Upper lobe of left lung (tissue), 6 donors: ENCODE measurements around the gene ACTRT2. TPM values are rescaled to one million over a fixed set of nuclear protein-coding genes. Genes with fewer than 3 reads are reported as not detected.

ENCODE experiments used
- ATAC-seq, 2 donors: fragments of 200-7000 bp; cut with Tn5 transposase; one replicate each; pipeline ENCODE4 v1.9.1; 2022; ENCODE audit warnings: mild to moderate bottlenecking in 2 of 2, moderate library complexity in 2 of 2; ENCODE audit not compliant: low FRiP score in 2 of 2
- DNase-seq, 2 donors: peaks; one replicate each; pipeline ENCODE4 v3.0.0-alpha.2; 2019 to 2020
- H3K27ac ChIP-seq, 4 donors: fragments of 200-600 bp; sonication (generic); one replicate each; pipeline ENCODE4 v1.5.1; 2016 to 2019
- H3K27me3 ChIP-seq, 4 donors: fragments of 200-600 bp; sonication (generic); one replicate each; pipeline ENCODE4 v1.5.1; 2017 to 2019
- H3K36me3 ChIP-seq, 4 donors: fragments of 200-600 bp; sonication (generic); one replicate each; pipeline ENCODE4 v1.5.1; 2016 to 2019
- H3K4me1 ChIP-seq, 4 donors: fragments of 200-600 bp; sonication (generic); one replicate each; pipeline ENCODE4 v1.5.1; 2018 to 2019
- H3K4me3 ChIP-seq, 4 donors: fragments of 200-600 bp; sonication (generic); one replicate each; pipeline ENCODE4 v1.5.1; 2017 to 2019; ENCODE audit warnings: mild to moderate bottlenecking in 2 of 4, moderate library complexity in 1 of 4
- H3K9me3 ChIP-seq, 4 donors: fragments of 200-600 bp; sonication (generic); one replicate each; pipeline ENCODE4 v1.5.1; 2018 to 2019
- EP300 ChIP-seq, 4 donors: sonication (generic); formaldehyde crosslinking; IDR thresholded peaks; one replicate each; pipeline ENCODE4 v1.5.1; 2017; ENCODE audit warnings: antibody characterized with exemption in 4 of 4, control low read depth in 2 of 4
- POLR2A ChIP-seq, 4 donors: fragments of 450-650 bp; IDR thresholded peaks; one replicate each; pipeline ENCODE4 v1.5.1; 2016 to 2017; ENCODE audit warnings: antibody characterized with exemption in 4 of 4, mild to moderate bottlenecking in 2 of 4
- POLR2AphosphoS5 ChIP-seq, 2 donors: sonication (generic); formaldehyde crosslinking; IDR thresholded peaks; one replicate each; pipeline ENCODE4 v1.5.1; 2017; ENCODE audit warnings: antibody characterized with exemption in 2 of 2
- WGBS, 2 donors: methylation state at CpG; one replicate each; pipeline ENCODE4 v1.1.5; 2017 to 2018; 5-methylcytosine and 5-hydroxymethylcytosine counted together
- total RNA-seq, 6 donors: library from RNA; depleted of rRNA in 4 of 6; stranded (reverse); fragments of >200 nt in 4 of 6; gene quantifications; one replicate each; pipeline versions ENCODE4 v1.1.0 to v1.2.1, GENCODE V29; 2016 to 2021
- TF ChIP-seq, protein P1 (sequence below), 6 experiments: fragments of 450-650 bp in 4 of 6; fragments of 200-600 bp in 2 of 6; sonication (generic) in 2 of 6; IDR thresholded peaks; one replicate each; pipeline ENCODE4 v1.5.1; 2016 to 2019; ENCODE audit warnings: antibody characterized with exemption in 6 of 6
- donor health status: DM: no; HTN: no; CAD: no; lungs with moderate emphysema.
- donor health status: DM: no; HTN: yes; CAD: no; lungs with severe emphysema.

Gene ACTRT2
- total RNA-seq, 6 donors from 2014 or later: not detected

DNA sequence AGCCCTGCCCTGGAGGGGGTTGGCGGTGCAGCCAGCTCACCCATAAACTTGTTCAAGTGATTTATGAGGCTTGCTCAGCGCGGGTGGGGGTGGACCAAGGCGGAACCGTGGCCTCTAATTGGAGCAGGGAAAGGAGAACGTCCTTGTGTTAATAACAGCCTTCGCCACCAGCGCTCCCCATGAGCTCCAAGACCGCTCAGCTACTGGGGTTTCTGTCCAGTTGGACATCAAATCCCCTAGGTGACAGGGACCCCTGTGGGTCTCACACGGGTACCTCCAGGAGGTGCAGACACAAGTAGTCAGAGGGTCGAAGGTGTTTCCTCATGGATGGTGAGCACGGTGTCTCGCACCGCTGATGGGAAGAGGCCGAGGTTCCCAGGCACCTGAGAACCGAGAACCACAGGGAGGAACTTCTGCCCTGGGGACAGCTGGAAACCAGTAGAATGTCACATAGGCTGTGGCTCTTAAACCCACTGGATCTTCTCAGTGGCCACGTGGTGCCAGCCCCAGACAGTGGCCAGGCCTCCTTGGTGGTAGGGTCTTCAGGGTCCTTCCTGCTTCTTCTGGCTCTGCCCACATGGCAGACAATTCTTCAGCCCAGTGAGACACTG, 3.7 kb upstream of the ACTRT2 start:
- TF ChIP-seq EP300 (IDR thresholded peaks at IDR 0.05) (no peak), POLR2AphosphoS5 (IDR thresholded peaks at IDR 0.05) (no peak), POLR2A (IDR thresholded peaks at IDR 0.05) (no peak)
- TF ChIP-seq, protein P1, sequence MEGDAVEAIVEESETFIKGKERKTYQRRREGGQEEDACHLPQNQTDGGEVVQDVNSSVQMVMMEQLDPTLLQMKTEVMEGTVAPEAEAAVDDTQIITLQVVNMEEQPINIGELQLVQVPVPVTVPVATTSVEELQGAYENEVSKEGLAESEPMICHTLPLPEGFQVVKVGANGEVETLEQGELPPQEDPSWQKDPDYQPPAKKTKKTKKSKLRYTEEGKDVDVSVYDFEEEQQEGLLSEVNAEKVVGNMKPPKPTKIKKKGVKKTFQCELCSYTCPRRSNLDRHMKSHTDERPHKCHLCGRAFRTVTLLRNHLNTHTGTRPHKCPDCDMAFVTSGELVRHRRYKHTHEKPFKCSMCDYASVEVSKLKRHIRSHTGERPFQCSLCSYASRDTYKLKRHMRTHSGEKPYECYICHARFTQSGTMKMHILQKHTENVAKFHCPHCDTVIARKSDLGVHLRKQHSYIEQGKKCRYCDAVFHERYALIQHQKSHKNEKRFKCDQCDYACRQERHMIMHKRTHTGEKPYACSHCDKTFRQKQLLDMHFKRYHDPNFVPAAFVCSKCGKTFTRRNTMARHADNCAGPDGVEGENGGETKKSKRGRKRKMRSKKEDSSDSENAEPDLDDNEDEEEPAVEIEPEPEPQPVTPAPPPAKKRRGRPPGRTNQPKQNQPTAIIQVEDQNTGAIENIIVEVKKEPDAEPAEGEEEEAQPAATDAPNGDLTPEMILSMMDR (IDR thresholded peaks at IDR 0.05): no peak
- H3K4me3 ChIP-seq: no peak overlapping the region
- DNase-seq (no peak), ATAC-seq (no peak)
- no peaks in the 10 kb centered on the region for H3K36me3 ChIP-seq
- peaks cover 0 to 2% (median 0%) of the 10 kb centered on the region in 4 donors for H3K4me1 ChIP-seq
- peaks cover 0 to 3% (median 0%) of the 10 kb centered on the region in 4 donors for H3K27me3 ChIP-seq
- no peaks in the 10 kb centered on the region for H3K9me3 ChIP-seq
- 85 to 88% methylated on average over 15 to 17 of the region's 17 CpGs for whole genome bisulfite sequencing, 2 donors
- H3K27ac ChIP-seq: no peak overlapping the region

DNA sequence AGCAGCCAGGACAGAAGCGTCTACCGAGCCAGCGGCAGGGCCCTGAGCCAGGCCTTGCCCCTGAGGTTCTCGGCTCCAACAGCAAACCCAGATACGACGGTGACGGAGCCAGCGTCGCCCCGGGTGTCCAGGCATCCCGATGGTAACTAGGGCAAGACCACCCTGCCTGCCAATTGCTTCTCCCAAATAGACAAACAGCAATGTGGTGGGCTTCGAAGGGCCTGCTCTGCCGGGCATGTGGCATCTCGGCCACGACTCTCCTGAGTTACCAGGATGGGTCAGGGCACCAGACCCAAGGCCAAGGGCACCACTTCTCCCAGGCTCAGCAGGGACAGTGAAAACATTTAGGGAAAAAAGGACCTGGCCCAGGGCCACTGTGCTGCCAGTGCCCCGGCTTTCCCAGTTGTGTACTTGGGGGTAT, 3.2 kb upstream of the ACTRT2 start:
- 90 to 97% methylated on average over 14 to 16 of the region's 16 CpGs for WGBS, 2 donors
- TF ChIP-seq POLR2AphosphoS5 (IDR thresholded peaks at IDR 0.05): no peak
- no peak for TF ChIP-seq EP300 (IDR thresholded peaks at IDR 0.05)
- TF ChIP-seq POLR2A (IDR thresholded peaks at IDR 0.05): no peak
- TF ChIP-seq, protein P1 (IDR thresholded peaks at IDR 0.05): no peak
- no peak for ATAC-seq
- no peaks in the 10 kb centered on the region for H3K9me3 ChIP-seq
- no peaks in the 10 kb centered on the region for H3K36me3 ChIP-seq
- no peaks in the 10 kb centered on the region for H3K4me1 ChIP-seq
- H3K27me3 ChIP-seq: no peaks in the 10 kb centered on the region
- DNase-seq: peak; percentile 18 to 66
- H3K4me3 ChIP-seq: no peak overlapping the region
- no peak overlapping the region for H3K27ac ChIP-seq

DNA sequence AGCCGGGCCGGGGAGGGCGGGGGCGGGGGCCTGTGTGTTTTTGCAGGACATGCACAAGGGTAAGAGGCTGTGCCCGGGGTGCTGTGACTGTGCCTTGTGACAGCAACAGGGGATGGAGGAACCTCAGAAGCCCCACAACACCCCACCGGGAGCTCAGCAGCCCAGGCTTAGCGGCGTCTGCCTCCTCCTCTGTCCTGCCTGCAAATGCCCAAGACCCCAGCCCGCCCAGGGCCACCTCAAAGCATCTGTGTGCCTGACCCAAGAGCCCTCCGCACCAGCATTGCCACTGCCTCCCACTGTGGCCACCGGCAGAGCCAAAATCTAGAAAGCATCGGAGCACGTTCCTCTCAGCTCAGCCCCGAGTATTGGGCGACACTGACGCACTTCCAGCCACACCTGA, 2.7 kb upstream of the ACTRT2 start:
- 87 to 94% methylated on average over 9 to 13 of the region's 16 CpGs for WGBS, 2 donors
- Histone ChIP-seq H3K27me3 (no peaks in the 10 kb centered on the region), H3K27ac (no peak overlapping the region), H3K4me1 (no peaks in the 10 kb centered on the region), H3K4me3 (no peak overlapping the region), H3K9me3 (no peaks in the 10 kb centered on the region), H3K36me3 (no peaks in the 10 kb centered on the region)
- TF ChIP-seq POLR2AphosphoS5 (IDR thresholded peaks at IDR 0.05) (no peak), EP300 (IDR thresholded peaks at IDR 0.05) (no peak), POLR2A (IDR thresholded peaks at IDR 0.05) (no peak)
- TF ChIP-seq, protein P1 (IDR thresholded peaks at IDR 0.05): no peak
- ATAC-seq (no peak), DNase-seq (peak in 1 of 2 donors; percentile 56)

DNA sequence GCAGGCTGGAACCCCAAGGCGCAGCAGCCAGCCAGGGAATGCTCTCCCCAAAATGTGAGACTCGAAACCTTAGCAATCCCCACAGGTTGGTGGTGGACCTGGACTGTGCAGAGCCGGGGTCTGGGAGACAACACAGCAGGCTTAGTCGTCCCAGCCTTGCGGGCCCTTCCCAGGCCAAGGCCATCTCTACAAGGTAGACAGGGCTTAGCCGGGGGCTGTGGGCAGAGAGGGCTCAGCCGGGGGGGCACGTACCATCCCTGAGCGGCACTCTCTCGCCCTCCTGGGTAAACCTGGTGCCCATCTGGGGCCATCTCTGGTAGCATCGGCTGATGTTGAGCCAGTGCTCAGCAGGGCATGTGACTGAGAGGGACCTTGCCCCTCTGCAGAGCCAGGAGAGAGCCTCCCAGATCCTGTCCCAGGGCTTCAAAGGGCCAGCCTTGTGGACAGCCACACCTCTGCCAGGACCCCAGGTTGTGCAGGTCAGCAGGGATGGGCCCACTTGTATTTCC, 2.2 kb upstream of the ACTRT2 start:
- DNase-seq (peak; percentile 15 to 42), ATAC-seq (no peak)
- Histone ChIP-seq H3K27me3 (no peaks in the 10 kb centered on the region), H3K9me3 (no peaks in the 10 kb centered on the region), H3K36me3 (no peaks in the 10 kb centered on the region), H3K4me3 (no peak overlapping the region), H3K4me1 (no peaks in the 10 kb centered on the region), H3K27ac (no peak overlapping the region)
- 40 to 100% methylated on average over 1 to 2 of the region's 11 CpGs for WGBS, 2 donors
- TF ChIP-seq EP300 (IDR thresholded peaks at IDR 0.05): no peak
- TF ChIP-seq, protein P1 (IDR thresholded peaks at IDR 0.05): no peak
- no peak for TF ChIP-seq POLR2AphosphoS5 (IDR thresholded peaks at IDR 0.05)
- no peak for TF ChIP-seq POLR2A (IDR thresholded peaks at IDR 0.05)
